ENCODE measurements around the gene HIVEP1.

DNA sequence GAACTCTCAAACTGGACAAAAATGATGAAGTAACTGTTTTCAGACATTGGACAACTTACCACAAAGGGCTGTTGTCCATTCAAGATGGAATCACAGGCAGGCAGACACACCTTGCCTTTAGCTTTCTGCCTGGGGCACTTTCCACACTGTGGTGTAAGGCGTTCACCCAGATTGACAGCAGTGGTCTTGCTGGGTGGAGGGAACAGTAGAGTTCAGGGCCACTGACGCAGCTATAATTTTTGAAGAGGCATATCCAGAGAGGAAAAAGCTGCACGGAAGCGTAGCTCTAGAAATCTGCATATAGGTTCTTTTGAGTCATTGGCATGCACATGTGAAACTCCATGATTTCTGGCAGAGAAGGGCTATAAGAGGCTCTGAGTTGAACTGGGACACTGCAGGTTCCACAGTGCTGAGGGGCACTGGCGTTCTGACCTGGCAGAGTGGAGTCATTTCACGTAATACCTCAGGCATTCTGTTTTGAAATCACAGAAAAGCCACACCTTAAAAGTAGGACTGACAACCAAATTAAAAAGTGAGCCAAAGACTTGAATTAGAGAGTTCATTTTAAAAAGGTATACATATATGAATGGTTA lies 173.1 kb downstream of the HIVEP1 start:
- TF ChIP-seq, protein P1, sequence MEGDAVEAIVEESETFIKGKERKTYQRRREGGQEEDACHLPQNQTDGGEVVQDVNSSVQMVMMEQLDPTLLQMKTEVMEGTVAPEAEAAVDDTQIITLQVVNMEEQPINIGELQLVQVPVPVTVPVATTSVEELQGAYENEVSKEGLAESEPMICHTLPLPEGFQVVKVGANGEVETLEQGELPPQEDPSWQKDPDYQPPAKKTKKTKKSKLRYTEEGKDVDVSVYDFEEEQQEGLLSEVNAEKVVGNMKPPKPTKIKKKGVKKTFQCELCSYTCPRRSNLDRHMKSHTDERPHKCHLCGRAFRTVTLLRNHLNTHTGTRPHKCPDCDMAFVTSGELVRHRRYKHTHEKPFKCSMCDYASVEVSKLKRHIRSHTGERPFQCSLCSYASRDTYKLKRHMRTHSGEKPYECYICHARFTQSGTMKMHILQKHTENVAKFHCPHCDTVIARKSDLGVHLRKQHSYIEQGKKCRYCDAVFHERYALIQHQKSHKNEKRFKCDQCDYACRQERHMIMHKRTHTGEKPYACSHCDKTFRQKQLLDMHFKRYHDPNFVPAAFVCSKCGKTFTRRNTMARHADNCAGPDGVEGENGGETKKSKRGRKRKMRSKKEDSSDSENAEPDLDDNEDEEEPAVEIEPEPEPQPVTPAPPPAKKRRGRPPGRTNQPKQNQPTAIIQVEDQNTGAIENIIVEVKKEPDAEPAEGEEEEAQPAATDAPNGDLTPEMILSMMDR (IDR thresholded peaks at IDR 0.05) = no peak
- TF ChIP-seq EP300 (IDR thresholded peaks at IDR 0.05) = no peak
- TF ChIP-seq POLR2AphosphoS5 (IDR thresholded peaks at IDR 0.05) = no peak
- TF ChIP-seq POLR2A (IDR thresholded peaks at IDR 0.05) = no peak

Data from upper lobe of left lung (tissue), 4 donors.